Mucosa of stomach (tissue), 1 donor: Measurements from ENCODE around the gene PHKA2.
"Not testable (repeated sequence)": the region's sequence is repeated elsewhere in the genome, so short reads cannot be mapped to it uniquely, and the experiment has no call there.

Experiments
- H3K27me3 ChIP-seq: one replicate; pipeline ENCODE4 v1.7.0; 2013; ENCODE audit warnings: mild to moderate bottlenecking, low read length; ENCODE audit not compliant: control insufficient read depth, insufficient read depth
- H3K36me3 ChIP-seq: one replicate; pipeline ENCODE4 v1.7.0; 2013; ENCODE audit warnings: low read length; ENCODE audit not compliant: control insufficient read depth, insufficient read depth
- H3K4me1 ChIP-seq: one replicate; pipeline ENCODE4 v1.7.0; 2013; ENCODE audit warnings: mild to moderate bottlenecking, low read length; ENCODE audit not compliant: control insufficient read depth, insufficient read depth
- H3K4me3 ChIP-seq: one replicate; pipeline ENCODE4 v1.7.0; 2013; ENCODE audit warnings: low read length
- H3K9ac ChIP-seq: one replicate; pipeline ENCODE4 v1.7.0; 2013; ENCODE audit warnings: mild to moderate bottlenecking, low read length, moderate library complexity
- H3K9me3 ChIP-seq: one replicate; pipeline ENCODE4 v1.7.0; 2013; ENCODE audit warnings: mild to moderate bottlenecking, low read length, moderate library complexity; ENCODE audit not compliant: control insufficient read depth
- donor health status: Pancreatic carcinoma.

The PHKA2 gene, protein sequence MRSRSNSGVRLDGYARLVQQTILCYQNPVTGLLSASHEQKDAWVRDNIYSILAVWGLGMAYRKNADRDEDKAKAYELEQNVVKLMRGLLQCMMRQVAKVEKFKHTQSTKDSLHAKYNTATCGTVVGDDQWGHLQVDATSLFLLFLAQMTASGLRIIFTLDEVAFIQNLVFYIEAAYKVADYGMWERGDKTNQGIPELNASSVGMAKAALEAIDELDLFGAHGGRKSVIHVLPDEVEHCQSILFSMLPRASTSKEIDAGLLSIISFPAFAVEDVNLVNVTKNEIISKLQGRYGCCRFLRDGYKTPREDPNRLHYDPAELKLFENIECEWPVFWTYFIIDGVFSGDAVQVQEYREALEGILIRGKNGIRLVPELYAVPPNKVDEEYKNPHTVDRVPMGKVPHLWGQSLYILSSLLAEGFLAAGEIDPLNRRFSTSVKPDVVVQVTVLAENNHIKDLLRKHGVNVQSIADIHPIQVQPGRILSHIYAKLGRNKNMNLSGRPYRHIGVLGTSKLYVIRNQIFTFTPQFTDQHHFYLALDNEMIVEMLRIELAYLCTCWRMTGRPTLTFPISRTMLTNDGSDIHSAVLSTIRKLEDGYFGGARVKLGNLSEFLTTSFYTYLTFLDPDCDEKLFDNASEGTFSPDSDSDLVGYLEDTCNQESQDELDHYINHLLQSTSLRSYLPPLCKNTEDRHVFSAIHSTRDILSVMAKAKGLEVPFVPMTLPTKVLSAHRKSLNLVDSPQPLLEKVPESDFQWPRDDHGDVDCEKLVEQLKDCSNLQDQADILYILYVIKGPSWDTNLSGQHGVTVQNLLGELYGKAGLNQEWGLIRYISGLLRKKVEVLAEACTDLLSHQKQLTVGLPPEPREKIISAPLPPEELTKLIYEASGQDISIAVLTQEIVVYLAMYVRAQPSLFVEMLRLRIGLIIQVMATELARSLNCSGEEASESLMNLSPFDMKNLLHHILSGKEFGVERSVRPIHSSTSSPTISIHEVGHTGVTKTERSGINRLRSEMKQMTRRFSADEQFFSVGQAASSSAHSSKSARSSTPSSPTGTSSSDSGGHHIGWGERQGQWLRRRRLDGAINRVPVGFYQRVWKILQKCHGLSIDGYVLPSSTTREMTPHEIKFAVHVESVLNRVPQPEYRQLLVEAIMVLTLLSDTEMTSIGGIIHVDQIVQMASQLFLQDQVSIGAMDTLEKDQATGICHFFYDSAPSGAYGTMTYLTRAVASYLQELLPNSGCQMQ

DNA sequence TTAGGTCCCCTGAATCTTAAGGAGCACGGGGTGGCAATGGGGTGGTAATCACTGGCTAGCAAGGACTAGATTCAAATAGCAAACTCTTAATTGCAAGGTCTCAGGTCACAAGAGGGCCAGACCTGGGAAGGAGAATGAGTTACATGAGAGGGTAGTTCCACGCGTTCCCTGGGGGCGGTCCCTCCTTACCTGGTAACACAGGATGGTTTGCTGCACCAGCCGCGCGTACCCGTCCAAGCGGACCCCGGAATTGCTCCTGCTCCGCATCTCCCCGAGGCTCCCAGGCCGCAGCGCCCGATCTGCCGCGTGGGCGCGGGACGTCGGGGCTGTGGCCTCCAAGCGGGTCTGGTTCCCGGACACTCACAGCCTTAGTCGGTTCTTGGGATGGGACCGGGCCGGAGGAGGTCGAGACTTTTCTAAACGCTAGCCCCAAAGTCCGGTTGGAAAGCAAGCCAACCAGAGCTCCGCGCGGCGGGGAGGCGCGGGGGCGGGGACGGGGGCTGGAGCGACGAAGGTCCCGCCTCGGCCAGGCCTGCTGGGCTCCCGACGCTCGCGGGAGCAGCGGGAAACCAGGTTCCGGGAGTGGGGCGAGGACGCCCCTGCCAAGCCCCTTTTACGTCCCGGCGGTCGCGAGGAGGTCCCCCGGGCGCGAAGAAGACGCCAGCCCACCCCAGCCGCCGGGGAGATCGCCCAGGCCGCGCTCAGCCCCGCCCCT, at the start of gene PHKA2:
PHKA2 (minus strand) TSS at position 449 of the 715 bp plus-strand sequence; CDS start at position 267, 182 bp downstream.
- H3K4me3 ChIP-seq = peak within 1 kb of the TSS; percentile 36
- peak within 1 kb of the TSS; percentile 59 for H3K9ac ChIP-seq
- no peaks in the 10 kb centered on the region for H3K27me3 ChIP-seq
- H3K36me3 ChIP-seq = no peaks in the 10 kb centered on the region
- H3K9me3 ChIP-seq = no peaks in the 10 kb centered on the region
- H3K4me1 ChIP-seq = peaks cover 14% of the 10 kb centered on the region

- Histone ChIP-seq H3K4me3 (no peak overlapping the region), H3K9ac (no peak overlapping the region), H3K4me1 (peaks cover 3% of the 10 kb centered on the region), H3K9me3 (no peaks in the 10 kb centered on the region), H3K27me3 (no peaks in the 10 kb centered on the region), H3K36me3 (no peaks in the 10 kb centered on the region)
Observed at GRCh38 chrX:19030805-19031204, 46.9 kb upstream of the PHKA2 start.

- Histone ChIP-seq H3K36me3 (no peaks in the 10 kb centered on the region), H3K4me3 (no peak overlapping the region), H3K9ac (no peak overlapping the region), H3K9me3 (no peaks in the 10 kb centered on the region), H3K4me1 (peaks cover 3% of the 10 kb centered on the region), H3K27me3 (no peaks in the 10 kb centered on the region)
Observed at GRCh38 chrX:19028560-19028959, 44.6 kb upstream of the PHKA2 start.

- H3K4me3 ChIP-seq = no peak overlapping the region
- no peaks in the 10 kb centered on the region for H3K9me3 ChIP-seq
- H3K4me1 ChIP-seq = peaks cover 2% of the 10 kb centered on the region
- H3K9ac ChIP-seq = no peak overlapping the region
- H3K27me3 ChIP-seq = no peaks in the 10 kb centered on the region
- no peaks in the 10 kb centered on the region for H3K36me3 ChIP-seq
Observed at GRCh38 chrX:19024366-19024765, 40.5 kb upstream of the PHKA2 start.

DNA sequence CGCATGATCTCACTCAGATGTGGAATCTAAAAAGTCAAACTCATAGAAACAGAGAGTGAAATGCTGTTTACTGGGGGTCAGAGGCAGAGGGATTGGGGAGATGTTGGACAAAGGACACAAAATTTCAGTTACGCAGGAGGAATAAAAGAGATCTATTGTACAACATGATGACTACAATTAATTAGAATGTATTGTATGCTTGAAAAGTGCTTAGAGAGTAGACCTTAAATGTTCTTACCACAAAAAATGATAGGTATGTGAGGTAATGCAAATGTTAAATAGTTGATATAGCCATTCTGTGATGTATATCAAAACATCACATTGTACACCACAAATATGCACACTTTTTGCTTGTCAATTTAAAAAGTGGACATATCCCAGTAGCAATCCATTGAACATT, 36.1 kb upstream of the PHKA2 start:
- no peaks in the 10 kb centered on the region for H3K9me3 ChIP-seq
- H3K4me1 ChIP-seq = no peaks in the 10 kb centered on the region
- H3K9ac ChIP-seq = no peak overlapping the region
- H3K4me3 ChIP-seq = no peak overlapping the region
- H3K27me3 ChIP-seq = no peaks in the 10 kb centered on the region
- no peaks in the 10 kb centered on the region for H3K36me3 ChIP-seq

GRCh38 chrX:19017271-19017670, 33.4 kb upstream of the PHKA2 start:
- Histone ChIP-seq H3K9ac (no peak overlapping the region), H3K27me3 (no peaks in the 10 kb centered on the region), H3K4me1 (no peaks in the 10 kb centered on the region), H3K4me3 (no peak overlapping the region), H3K9me3 (no peaks in the 10 kb centered on the region), H3K36me3 (no peaks in the 10 kb centered on the region)

GRCh38 chrX:19016614-19017013, 32.7 kb upstream of the PHKA2 start:
- H3K4me3 ChIP-seq, H3K9me3 ChIP-seq, H3K9ac ChIP-seq, H3K4me1 ChIP-seq, H3K36me3 ChIP-seq, H3K27me3 ChIP-seq: not testable (repeated sequence)

DNA sequence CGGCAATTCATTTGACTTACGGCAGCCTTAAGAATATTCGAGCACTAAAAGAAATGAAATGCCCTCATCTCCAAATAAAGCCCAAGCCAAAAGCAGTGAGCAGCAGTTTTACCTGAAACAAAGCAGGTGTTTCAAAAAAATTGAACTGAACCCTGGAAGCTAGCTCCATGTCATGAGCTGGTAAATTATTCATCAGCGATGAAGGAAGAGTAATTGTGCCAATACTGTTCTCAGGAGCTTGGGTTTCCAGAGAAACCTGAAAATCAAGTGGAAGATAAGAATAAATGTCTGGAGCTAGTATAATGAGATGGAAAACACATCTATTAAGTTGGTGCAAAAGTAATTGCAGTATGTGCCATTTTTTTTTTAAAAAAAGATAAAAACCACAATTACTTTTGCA, 24.0 kb upstream of the PHKA2 start:
- no peak overlapping the region for H3K9ac ChIP-seq
- H3K4me1 ChIP-seq = no peaks in the 10 kb centered on the region
- no peak overlapping the region for H3K4me3 ChIP-seq
- no peaks in the 10 kb centered on the region for H3K36me3 ChIP-seq
- H3K9me3 ChIP-seq = no peaks in the 10 kb centered on the region
- H3K27me3 ChIP-seq = no peaks in the 10 kb centered on the region

GRCh38 chrX:19007011-19007410, 23.1 kb upstream of the PHKA2 start:
- Histone ChIP-seq H3K4me3 (no peak overlapping the region), H3K9ac (no peak overlapping the region), H3K4me1 (no peaks in the 10 kb centered on the region), H3K9me3 (no peaks in the 10 kb centered on the region), H3K27me3 (no peaks in the 10 kb centered on the region), H3K36me3 (no peaks in the 10 kb centered on the region)

DNA sequence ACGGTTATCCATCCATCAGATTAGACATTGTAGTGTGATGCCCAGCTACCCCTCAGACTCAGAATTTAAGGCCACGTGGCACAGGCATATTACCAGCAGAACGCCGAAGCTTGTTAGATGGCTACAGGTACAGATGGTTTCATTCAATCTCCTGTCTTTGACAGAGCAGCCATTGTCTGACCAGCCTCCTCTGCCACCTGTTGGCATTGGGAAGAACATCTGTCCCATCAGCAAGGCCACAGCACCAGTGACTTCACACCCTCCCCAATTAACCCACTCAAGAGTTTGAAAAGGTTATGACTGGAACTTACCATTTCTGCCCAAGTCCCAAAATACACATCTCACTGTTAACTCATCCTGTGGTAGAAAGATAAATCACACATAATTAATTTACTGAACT, 22.0 kb upstream of the PHKA2 start:
- H3K4me1 ChIP-seq = no peaks in the 10 kb centered on the region
- H3K27me3 ChIP-seq = no peaks in the 10 kb centered on the region
- no peaks in the 10 kb centered on the region for H3K9me3 ChIP-seq
- no peak overlapping the region for H3K4me3 ChIP-seq
- no peak overlapping the region for H3K9ac ChIP-seq
- no peaks in the 10 kb centered on the region for H3K36me3 ChIP-seq

DNA sequence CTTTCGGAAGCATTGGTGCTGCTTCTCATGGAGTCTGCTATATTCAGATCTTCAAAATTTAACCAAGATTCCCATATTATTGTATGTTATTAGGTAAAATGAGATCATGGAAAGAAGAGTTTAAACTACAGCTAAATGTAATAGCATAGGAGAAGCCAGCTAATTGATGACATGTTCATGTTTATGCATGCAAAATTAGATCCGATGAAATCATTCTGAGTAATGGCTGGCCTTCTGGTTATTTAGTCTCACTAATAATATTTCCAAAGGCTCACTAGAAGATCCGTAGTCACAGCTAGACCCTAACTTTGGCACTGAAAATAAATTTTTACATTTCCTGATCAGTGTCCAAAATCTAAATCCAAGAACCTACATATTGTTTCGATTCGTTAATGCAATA, 19.8 kb upstream of the PHKA2 start:
- Histone ChIP-seq H3K27me3 (no peaks in the 10 kb centered on the region), H3K9ac (no peak overlapping the region), H3K36me3 (no peaks in the 10 kb centered on the region), H3K4me3 (no peak overlapping the region), H3K9me3 (no peaks in the 10 kb centered on the region), H3K4me1 (no peaks in the 10 kb centered on the region)
